NCI-H82 treated with DMSO at 0.1 percent for 48 hours (cell line): ENCODE data around the gene SLC27A3.
"Not testable (repeated sequence)": the region's sequence is repeated elsewhere in the genome, so short reads cannot be mapped to it uniquely, and the experiment has no call there.

Experiments
- DNase-seq: peaks from one replicate; lab custom pipeline; 2025; ENCODE audit not compliant: unreplicated experiment; lab: John Stamatoyannopoulos, UW

SLC27A3 gene

DNA sequence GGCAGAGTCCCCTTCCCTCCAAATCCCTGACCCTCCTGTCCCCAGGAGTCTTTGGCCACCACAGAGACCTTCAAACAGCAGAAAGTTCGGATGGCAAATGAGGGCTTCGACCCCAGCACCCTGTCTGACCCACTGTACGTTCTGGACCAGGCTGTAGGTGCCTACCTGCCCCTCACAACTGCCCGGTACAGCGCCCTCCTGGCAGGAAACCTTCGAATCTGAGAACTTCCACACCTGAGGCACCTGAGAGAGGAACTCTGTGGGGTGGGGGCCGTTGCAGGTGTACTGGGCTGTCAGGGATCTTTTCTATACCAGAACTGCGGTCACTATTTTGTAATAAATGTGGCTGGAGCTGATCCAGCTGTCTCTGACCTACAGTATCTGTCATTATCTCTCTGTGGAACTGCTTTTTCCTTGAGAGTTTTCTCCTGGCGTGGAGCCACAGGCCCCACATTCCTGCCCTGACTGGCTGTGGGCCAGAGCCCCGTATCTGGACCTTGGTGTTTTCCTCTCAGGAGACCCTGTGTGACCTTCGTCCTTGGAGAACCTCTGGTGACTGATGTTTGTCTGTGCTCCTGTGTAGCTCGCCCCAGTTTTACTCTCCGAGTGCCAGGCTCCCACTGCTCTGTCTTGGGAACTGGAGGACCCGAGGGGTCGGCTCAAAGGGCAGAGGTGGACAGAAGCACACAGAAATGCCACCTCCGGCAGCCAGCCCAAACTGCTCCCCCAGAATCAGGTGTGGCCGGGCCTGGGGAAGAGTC is 4.8 kb downstream of the SLC27A3 start:
- no peak for DNase-seq

DNA sequence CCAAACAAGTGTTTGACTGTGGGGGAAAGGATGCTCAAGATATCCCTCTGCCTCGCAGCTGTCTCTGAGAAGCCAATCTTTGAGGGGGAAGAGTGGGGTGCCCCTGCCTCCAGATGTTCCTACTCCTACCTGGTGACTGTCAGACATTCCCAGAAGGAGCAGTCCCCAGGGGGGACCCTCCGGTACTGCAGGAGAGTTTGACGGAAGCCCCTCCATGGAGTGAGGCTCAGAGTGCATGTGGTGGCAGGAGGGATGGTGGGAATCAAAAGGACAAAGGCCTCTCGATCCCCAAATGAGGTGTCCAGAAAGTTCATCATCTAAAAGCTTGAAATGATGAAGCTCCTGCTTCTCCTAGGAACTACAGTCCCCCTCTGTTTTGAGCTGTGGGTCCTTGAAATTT is 5.3 kb downstream of the SLC27A3 start:
- DNase-seq, result no peak

DNA sequence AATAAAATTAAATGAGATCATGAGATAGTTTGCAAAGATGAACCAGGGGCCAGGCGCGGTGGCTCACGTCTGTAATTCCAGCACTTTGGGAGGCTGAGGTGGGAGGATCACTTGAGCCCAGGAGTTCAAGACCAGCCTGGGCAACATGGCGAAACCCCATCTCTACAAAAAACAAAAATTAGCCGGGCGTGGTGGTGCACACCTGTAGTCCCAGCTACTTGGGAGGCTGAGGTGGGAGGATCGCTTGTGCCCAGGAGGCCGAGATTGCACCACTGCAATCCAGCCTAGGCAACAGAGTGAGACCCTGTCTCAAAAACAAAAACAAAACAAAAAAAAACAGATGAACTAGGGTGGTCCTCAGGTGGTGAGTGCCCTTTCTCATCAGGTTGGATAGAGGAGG is 7.4 kb downstream of the SLC27A3 start:
- not testable (repeated sequence) for DNase-seq

- peak; percentile 81 for DNase-seq
Measured at GRCh38 chr1:153783233-153784190, 8.3 kb downstream of the SLC27A3 start.

DNA sequence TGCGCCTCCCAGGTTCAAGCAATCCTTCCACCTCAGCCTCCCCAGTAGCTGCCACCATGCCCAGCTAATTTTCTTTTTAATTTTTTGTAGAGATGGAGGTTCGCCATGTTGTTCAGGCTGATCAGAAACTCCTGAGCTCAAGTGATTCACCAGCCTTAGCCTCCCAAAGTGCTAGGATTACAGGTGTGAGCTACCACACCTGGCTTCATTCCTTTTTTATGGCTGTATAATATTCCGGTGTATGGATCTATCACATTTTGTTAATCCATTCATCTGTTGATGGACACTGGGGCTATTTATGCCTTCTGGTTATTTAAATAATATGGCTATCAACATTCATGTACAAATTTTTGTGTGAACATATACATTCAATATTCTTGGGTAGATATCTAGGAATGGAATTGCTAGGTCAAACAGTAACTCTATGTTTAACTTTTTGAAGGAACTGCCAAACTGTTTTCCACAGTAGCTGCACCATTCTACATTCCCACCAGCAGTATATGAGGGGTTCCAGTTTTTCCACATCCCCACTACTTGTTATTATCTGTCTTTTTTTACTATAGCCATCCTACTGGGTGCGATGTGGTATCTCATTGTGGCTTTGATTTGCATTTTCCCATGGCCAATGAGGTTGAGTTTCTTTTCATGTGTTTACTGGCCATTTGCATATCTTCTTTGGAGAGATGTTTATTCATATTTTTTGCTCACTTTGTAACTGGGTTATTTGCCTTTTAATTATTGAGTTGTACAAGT is 11.0 kb downstream of the SLC27A3 start:
- DNase-seq, result no peak

GRCh38 chr1:153789478-153790034 is 14.3 kb downstream of the SLC27A3 start:
- DNase-seq, result no peak

DNA sequence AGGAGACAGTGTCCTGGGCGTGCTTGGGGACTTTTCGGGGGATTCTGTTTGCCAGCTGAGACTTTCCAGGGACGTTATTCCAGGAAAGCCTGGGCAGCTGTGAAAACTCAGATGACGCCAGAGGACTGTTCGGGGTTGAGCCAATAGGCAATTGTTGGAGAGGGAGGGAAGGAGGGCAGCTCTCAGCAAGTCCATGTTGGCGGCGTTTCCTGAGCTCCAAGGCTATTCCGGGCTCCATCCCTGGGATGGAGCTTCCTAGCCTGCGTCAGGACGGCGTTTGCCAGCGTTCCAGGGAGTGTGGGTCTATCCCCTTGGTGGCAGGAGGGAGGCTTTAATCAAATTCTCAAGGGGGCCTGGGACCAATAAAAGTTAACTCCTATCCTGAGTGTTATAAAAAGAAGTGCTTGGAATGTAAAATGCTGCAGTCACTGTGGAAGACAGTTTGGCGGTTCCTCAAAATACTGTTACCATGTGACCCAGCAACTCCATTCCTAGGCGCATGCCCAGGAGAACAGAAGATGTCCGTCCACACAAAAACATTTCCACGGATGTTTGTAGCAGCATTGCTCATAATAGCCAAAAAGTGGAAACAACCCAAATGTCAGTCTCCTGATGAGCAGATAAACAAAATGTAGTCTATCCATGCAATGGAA is 15.2 kb downstream of the SLC27A3 start:
- DNase-seq, result no peak

DNA sequence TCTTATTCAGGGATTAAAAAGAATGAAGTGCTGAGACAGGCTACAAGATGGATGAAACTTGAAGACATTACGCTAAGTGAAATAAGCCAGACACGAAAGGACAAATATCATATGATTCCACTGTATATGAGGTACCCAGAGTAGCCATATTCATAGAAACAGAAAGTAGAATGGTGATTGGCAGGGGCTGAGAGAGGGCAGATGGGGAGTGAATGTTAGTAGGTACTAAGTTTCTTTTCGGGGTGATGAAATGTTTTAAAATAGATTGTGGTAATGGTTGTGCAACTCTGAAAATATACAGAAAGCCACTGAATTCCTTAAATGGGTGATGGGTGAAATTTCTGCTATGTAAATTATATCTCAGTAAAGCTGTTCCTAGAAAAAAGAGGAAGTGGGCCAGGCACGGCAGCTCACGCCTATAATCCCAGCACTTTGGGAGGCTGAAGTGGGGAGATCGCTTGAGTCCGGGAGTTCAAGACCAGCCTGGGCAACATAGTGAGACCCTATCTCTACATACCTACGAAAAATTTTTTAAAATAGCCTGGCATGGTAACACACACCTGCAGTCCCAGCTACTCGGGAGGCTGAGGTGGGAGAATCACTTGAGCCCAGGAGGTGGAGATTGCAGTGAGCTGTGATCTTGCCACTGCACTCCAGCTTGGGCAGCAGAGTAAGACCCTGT is 15.9 kb downstream of the SLC27A3 start:
- no peak for DNase-seq

- DNase-seq, result no peak
Measured at GRCh38 chr1:153791648-153792253, 16.5 kb downstream of the SLC27A3 start.

GRCh38 chr1:153792631-153793041 is 17.4 kb downstream of the SLC27A3 start:
- DNase-seq, result no peak

- DNase-seq, result no peak
Measured at GRCh38 chr1:153793261-153793972, 18.2 kb downstream of the SLC27A3 start.

- DNase-seq, result no peak
Measured at GRCh38 chr1:153793973-153794615, 18.9 kb downstream of the SLC27A3 start.

DNA sequence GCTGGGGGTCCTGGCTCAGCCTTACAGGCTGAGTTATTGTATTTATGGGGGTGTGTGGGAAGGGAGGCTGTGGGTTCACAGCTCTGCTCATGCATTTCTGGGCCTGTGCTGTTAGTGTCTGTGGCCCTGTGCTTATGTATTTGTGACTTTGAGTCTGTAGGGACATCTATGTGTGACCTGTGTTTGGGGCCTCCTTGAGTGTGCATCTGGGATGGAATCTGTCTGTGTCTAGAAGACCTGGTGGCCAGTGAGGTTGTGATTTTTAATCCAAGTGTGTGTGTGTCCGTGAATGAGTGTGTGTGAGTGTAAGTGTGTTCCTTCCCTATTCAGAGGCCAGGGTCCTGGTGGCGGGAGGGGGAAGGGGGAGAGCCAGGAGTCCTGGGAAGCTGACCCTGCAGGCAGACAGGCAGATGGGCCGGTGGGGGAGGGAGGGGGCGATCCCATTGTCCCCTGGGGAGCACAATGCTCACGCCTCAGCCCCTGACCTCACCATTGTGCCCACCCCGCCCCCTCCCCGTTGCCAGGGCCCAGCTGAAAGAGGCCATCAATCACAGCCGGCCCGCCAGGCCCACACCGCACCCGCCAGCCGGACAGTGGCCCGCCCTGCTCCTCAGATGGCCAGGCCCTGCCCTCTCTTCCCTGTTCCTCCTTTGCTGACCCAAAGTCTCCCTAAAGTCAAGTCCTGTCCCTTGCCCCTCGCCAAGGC is 19.6 kb downstream of the SLC27A3 start:
- no peak for DNase-seq

GRCh38 chr1:153795330-153795837 is 20.2 kb downstream of the SLC27A3 start:
- no peak for DNase-seq

DNA sequence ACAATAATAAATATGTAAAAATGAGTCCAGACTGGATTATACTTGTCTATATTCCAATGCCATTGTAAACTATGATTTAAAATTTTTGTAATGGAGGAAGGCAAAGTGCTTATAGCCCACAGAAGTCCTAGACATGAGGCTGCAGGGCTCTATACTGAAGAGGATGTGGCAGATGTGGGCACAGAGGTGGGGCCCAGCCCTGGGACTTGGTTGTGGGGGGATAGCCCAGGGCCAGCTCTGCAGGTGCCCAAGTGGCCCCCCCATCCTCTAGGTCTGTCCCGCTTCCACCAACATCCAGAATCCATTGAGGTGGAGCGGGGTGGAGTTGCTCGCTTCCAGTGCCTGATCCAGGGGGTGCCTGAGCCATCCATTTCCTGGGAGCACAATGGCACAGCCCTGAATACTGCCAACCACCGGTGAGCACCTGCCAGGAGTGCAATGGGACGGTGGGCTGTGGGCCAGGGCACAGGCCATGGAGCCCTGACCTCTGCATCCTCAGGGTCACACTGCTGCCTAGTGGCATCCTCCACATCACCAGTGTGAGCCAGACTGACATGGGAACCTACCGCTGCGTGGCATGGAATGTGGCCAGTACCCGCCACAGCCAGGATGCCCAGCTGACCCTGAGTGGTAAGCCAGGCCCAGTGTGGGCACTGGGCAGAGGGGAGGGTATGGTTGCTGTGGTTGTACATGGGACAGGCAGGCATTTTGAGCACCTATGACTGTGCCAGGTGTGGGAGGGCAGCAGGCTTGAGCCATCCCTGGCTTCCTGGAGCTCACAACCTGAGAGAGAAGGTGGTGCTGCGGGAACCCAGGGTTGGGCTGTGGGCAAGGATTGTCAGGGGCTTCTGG is 21.0 kb downstream of the SLC27A3 start:
- DNase-seq, result no peak

DNA sequence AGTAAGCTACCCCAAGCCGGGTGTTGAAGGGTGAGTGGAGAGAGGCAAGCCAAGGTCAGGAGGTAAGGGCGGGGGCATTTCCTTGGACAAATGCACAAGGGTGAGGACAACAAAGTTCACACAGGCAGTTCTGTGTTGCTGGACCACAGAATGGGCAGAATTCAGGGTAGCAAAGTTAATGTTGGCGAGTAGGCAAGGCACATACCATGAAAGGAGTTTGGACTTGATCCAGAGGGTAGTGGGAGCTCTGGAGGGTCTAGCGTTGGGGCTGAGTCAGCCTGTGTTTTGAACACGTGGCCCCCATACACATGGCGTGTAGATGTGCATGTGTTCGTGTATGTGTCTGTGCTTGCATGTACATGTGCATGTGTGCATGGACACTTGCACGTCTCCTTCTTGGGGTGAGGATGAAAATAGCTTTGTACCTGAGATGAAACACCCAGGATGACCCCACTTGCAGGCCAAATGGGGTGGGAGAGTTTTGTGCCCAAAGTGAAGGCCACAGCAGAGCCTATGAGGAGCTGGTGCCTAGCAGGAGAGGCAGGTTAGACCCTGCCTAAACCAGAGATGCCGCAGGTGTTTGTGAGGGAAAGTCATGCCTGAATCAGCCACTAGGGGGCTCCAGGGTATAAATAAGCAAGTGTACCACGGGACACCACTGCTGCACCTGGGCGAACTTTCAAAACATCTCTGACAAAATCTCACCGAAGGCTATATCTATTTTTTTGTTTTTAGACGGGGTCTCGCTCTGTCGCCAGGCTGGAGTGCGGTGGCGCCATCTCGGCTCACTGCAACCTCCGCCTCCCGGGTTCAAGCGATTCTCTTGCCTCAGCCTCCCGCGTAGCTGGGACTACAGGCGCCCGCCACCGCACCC is 21.8 kb downstream of the SLC27A3 start:
- peak; percentile 53 for DNase-seq
